A204.1 (cell line): ENCODE data around the gene RALB.
A peak's percentile ranks its signal among the peaks of the same experiment; 100 is the strongest.

Experiments
- FAIRE-seq: peaks from 2 replicates; lab custom pipeline; 2012; peaks lifted over from hg19 to GRCh38; lab: Jason Lieb, UNC

The RALB gene, protein sequence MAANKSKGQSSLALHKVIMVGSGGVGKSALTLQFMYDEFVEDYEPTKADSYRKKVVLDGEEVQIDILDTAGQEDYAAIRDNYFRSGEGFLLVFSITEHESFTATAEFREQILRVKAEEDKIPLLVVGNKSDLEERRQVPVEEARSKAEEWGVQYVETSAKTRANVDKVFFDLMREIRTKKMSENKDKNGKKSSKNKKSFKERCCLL

DNA sequence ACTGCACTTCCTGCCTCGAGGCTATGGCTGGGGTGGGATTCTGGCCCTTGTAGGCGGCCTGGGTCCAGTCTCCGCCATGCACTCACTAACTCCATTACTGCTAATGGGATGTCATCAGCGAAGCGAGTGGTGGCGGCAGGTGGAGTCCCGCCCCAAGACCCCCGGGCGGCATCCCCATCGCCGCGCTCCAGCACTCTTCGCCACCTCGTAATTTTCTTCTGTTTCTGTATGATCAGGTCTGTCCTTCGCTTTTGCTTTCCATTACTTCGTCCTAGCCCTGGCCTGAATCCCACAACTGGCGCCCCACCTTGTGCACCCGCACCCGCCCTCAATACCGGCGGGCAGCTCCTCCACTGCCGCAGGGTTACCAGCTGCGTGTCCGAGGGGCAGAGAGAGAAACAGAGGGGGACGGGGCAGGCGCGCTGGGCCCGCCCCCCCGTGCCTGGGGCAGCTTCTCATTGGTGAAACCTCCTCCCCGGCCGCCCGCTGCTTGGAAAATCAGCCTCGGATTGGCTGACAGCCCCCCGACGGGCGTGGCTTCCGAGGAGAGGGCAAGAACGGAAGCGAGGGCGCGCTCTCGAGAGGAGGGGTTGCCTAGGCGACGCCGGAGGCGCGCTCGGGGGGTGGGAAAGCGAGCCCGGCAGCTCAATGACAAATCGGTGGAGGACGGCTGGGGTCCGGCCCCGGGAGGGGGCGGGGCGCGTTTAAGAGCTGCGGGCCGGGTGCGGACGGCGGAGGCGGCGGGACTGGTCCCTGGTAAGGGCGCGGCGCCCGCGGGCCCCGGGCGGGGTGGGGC is at the start of gene RALB:
TSS of gene RALB (plus strand) at position 628 of the 796 bp plus-strand sequence. CDS start 25,813 bp downstream, outside the sequence.
- FAIRE-seq: peak; percentile 92

DNA sequence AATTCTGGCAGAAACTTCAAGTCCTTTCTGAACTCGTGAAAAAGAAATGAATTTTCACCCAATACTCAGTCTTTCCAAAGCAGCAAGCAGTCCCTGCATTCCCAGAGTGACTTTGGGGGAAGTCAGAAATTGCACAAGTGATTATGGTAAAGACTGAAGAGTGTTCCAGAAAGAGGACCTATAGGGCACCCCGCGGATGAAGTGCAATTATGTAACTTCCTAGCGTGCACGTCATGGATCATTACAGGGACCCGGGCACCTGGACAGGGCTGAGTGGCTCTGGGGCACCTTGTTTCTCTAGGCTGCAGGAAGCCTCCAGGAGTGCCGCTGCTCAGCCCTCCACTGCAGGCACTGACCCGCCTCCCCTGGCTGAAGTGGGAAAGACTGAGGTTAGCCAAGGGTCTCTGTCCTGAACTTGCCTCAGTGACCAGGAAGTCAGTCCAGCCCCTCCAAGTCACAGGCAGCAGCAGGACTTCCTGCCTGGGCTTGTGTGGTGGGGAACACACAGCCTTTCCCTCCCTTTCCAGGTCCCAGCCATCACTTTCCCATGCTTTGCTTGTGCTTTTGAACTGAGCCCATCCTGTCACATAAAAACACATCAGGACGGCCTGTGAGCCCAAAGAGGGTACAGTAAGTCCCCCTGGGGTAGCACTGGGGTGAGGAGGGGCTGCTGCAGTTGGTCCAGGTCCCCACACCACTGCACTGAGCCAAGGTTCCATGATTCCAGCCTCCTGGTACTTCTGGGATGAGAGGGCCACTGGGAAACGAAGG is 49.2 kb upstream of the RALB start:
- no peak for FAIRE-seq

DNA sequence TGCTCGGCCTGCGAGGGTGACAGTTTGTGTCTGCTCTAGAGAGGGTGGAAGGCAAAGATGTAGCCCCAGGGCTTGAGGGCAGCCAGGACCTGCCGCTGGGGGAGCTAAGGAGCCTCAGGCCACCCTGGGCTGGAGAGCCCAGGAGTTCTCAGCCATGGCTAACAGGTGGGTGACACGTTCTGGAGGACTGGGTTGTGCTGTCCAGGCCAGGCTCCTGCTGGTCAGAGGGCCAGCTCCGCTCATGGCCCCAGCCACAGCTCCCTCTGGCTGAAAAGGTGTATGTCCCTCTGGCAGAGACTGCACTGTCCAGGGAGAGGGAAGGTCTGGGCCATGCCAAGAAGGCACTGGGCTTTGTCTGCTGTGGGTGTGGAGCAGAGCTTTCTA is 48.6 kb upstream of the RALB start:
- no peak for FAIRE-seq

DNA sequence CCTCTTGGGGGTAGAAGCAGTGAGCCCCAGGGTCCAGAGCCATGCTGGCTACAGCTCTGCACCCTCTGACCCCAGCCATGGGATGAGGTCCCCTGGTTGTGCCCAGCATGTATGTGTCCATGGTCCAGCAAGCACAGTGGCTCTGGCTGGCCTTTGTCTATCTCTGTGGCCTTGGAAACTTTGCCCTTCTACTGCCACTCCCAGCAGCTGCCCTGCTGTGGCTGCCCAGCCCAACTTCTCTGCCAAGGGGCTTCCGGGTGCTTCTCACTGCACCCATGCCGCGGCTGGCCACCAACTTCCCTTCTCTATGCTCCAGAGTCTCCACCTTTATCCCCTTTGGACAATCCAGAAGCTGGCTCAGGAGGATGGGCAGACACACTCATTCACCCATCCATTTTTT is 48.2 kb upstream of the RALB start:
- FAIRE-seq: no peak

DNA sequence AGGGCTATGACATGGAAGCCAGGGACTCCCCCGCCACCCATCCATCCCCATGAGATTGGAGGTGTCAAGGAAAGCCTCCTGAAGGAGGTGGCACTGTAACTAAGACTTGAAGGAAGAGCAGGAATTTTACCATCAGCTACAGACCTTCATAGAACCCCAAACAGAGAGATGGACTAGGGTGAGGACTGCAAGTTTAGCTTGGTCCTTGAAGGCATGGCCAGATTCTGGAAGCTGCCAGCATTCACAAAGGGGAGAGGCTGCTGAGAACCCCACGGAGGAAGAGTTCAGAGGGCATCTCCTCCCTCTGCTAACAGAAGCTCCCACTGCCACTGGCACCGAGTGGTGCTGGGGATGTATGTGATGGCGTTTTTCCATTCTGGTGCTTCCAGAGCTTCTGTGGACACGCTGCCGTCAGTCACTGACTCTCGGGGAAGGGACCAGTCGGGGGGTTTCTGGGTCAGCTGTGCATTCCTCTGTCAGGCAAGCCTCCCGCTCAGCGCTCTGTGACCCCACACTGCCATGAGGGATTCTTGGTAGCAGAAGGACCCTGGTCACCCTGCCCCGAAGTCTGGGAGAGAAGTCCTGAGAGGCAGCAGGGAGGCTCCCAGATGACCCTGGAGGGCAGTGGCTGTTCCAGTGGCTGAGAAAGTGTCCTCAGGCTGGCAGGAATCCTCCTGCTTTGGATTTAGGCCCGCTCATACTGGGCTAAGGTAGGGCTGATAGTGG is 47.5 kb upstream of the RALB start:
- no peak for FAIRE-seq

DNA sequence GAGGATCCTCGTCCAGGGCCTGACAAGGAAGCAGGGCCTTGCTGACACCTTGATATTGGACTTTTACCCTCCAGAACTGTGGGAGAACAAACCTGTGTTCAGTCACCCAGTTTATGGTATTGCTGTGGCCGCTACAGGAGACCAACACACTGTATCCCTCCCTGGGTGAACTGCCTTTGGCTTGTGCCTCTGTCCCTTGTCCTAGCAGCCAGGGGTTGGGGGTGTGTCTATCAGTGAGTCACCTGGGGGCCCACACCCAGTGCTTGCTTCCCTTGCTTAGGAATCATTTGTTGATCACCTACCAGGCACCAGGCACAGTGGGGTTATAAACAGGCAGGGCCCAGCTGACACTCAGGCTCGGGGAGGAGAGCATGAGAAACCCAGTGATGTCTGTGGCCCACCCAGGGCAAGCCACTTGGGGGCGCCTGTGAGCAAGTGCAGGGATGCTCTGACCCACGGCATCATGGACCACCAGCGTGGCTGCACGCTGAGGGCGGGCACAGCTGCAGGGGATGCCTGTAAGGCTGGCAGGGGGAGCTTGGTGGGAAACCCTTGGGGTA is 46.5 kb upstream of the RALB start:
- no peak for FAIRE-seq

DNA sequence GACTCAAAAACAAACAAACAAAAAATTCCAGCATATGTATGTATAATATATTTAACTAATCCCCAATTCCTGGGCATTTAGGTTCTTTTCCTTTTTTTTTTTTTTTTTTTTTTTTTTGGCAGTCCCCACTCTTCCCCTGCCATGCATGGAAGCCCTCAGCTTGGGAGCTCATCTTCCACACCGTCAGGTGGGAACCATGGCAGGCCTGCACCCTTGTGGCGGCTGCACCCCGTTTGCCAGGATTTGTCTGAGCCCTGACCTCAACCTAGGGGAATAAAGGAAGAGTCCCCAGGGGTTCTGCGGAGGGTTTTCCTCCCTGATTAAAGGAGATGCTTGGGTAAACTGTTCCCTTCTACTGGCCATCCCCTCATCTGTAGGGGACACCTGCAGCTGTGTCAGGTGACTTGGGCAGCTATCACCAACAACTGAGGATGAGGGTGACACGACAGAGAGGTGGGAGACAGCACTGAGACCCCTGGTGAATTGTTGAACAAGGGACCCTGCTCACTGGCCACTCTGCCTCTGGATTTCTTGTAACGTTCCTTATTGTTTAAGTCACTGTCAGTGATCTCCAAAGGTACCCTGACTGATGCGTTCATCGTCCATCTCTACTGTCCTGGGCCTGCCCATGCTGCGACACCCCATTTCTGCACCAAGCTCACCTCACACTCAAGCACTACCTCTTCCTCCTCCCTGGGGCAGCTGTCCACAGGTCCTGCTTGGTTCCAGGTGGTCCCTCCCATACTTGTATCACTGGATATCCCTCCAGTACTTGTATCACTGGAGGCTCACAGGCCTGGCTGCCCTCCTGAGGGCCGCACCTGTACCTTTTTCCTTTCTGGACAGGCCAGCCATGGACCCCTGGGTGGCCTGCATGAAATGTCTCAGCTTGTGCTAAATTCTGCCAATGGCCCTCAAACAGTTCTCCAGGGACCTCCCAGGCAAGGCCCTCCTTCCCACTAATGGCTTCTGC is 44.0 kb upstream of the RALB start:
- FAIRE-seq: no peak

DNA sequence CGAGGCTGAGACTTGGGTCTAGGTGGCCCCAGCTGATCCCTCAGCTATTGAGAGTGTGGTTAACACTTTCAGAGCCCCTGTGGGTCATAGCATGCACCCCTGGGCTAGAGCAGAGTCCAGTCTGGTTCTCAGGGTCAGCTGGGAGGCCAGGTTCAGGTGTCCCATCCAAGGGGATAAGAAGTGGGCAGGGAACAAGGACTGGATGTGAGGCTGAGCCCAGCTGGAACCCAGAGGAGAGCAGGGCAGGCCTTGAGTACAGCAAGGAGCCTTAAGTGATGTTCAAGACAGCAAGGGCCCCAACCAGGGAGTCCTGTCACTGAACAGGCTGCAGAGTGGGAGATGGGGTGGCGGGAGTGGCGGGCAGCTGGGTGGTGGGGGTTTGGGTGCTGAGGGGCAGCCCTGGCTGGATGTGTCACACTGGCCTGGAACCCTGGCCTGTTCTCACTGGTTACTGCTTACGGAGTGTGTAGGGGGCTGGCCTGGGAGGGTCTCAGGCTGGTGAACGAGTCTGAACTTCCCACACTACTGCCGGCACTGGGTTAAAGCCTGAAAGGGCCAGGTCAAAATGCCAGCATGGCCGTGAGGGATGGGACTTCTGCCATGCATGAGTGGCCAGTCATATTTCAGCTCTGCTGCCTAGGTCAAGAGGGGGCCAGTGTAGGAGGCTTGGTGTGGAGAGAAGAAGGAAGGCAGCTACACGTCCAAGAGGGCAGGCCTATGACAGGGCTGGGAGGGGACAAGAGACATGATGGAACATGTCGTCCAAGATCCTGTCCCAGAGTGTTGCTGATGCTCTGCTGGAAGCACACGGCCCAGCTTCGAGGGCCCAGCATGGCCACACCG is 43.0 kb upstream of the RALB start:
- FAIRE-seq: no peak

DNA sequence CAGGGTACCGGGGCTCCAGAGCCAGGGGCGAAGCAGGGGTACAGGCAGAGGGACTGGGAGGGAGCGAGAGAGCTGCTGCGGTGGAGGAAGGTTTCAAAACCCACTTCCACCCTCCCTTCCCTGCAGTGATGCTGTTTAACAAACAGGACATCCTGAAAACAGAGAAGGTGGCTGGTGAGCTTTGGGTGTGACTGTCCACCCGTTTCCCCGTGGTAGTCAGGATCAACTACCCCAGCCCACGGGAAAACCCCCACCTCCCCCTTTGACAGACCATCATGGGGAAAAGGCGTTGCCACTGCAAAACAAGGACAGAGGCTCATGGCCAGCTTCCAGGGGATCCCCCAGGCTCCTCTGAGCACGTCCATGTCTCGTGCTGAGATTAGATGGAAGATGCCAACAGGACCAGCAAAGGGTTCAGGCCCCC is 42.4 kb upstream of the RALB start:
- no peak for FAIRE-seq

DNA sequence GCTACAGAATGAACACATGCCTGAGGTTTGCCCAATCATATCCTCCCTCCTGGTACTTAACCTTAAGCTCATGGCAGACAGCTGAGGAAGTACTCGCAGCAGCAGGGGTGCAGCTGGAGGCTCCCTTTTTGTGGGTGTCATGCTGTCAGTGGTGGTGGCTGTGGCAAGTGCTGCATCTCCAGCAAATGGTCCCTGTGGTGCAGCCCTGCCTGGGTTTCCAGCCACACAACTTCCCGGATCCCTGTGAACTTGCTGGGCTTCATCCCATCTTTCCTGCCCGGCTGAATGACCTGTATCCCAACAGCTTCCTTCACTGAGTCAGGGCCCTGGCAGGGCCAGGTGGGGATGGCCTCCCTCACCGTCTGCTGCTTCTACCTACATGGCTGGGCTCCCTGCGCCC is 34.5 kb upstream of the RALB start:
- FAIRE-seq: no peak

DNA sequence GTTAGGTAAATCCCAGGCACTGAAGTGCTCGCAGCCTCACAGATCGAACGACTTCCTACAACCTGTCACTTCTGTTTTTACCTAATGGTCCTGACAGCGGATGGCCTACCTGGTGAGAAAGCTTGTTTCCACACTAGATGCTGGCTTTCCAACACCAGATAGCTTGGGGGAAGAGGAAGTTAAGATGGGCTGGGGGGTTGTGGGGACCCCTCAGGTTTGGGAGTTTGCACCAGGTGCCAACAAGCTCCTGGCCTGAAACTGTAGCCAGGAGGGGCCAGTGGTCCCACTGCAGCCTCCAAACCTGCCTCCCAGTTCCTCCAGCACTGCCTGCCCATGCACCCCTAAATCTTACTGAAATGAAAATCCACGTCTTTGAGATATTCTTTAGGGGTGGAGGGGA is 33.4 kb upstream of the RALB start:
- FAIRE-seq: no peak

DNA sequence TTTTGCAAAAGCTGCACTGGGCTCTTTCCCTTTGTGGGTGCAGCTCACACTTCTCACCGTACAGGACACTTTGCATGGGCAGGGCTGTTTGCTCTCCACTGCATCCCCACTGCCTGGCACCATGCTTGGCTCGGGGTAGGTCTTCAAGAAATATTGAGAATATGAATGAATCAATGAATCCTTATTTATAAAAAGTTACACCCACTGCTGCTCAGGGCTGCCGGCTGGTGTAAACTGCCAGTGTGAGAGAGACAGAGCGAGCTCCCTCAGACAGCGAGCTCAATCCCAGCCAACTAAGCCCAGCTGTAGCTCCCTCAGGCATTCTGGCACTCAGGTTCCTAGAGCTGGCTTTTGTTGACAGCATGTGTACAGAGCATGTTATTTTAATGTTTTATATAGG is 32.9 kb upstream of the RALB start:
- FAIRE-seq: no peak

DNA sequence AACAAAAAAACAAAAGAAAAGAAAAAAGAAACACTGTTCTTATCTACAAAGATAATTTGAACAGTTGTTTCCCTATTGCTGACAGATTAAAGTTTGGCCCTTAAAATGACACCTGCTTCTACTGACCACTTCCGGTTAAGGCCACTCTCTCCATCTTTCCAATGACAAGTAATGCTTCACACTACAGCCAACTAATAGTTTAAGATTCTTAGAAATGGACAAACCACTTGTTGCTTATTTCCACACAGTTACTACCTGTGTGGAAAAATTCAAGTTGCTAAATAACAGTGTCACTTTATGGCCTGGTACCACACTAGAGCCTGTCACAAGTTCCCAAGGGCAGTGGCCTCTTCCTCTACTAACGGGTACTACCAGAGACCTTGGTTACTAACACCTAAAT is 31.9 kb upstream of the RALB start:
- no peak for FAIRE-seq

DNA sequence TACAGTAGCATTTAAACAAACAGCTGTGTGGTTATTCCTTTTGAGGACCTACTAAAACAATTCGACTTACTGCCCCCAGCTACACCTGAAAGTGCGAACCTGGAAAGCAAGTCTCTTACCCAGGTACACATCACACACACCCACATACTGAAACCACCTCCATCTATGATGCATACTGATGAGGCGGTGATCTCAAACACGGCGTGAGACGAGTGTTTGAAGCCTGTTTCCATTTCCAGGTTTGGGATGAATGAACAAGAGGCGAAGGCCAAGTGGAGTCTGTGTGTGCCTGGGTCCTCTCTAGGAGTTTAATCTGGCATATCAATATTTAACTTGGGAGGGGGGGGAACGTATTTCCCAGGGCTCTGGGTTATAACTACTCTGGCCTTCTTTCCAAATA is 31.0 kb upstream of the RALB start:
- FAIRE-seq: no peak

DNA sequence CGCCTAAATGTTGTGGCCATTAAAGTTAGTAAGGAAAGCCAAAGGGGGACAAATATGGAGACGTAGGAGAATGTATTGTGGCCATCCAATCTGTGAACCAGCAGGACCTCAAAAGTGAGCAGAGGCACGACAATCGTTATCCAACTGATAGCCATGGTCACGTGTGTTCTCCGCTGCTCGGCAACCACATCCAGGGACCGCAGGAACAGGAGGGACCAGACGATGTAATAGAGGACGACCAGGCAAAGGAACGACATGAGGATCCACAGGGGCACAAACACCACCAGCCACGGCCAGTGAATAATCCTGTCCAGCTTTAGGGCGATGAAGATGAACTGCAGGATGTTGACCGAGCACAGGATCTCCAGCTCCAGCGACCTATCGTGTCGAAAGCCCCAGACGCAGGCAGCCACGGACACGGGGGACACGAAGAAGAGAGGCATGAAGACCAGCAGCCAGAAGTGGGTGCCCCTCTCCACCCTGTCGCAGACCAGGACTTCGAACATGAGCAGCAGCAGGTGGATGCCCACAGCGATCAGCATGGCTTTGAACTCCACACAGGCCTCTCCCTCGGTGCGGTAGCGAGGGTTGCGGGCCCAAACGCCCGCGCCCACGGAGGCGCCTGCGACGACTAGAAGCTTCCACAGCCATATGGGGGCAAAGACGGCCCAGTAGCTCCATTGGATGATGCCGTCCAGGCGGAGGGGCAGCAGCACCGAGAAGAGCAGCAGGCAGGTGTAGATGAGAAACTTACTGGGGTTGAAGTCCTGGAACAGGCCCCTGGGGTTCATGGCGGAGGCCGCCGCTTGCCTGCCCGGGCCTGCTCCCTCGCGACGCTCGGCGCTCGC is 30.2 kb upstream of the RALB start:
- no peak for FAIRE-seq

DNA sequence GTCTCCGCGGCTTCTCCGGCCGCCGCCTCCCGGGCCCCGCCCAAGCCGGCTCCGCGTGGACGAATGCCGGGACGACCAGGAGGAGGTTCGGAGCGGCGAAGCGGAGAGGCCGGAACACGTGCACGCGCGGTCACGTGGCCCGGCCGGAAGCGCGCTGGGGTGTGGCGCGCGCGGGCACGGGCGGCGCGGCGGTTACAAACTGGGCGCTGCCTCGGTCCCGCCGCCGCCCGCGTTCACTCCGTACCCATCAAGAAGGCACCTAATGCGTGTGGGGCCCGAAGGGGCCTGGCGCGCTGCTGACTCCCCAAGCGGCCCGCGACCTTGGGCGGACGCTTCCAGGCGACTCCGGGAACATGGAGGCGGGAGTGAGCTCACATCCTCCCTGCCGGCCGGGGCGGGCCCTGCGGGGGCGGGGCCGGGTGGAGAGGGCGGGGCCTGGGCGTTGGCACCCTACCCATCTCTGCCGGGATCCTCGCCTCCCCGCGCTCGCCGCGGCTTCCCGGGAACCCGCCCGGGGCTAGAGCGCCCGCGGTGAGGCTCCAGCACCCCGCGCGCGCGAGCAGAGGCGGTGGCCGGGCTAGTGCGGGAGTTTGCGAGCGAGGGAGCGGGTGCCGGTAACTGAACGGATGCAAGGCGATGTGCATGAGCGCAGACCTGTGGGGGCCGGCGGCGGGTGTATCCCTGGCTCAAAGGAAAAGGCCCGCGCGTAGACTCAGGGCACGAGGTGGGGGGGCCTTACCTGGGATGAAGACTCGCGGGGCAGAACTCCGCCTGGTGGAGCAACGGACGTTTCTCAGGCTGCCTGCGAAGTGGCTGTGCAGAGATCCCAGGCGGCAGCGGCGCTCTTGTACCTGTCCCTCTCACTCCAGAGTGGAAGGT is 29.4 kb upstream of the RALB start, which contains the start of gene TMEM185B:
TSS of gene TMEM185B (minus strand) at position 367 of the 879 bp plus-strand sequence. CDS start 424 bp downstream, outside the sequence.
- no peak for FAIRE-seq

DNA sequence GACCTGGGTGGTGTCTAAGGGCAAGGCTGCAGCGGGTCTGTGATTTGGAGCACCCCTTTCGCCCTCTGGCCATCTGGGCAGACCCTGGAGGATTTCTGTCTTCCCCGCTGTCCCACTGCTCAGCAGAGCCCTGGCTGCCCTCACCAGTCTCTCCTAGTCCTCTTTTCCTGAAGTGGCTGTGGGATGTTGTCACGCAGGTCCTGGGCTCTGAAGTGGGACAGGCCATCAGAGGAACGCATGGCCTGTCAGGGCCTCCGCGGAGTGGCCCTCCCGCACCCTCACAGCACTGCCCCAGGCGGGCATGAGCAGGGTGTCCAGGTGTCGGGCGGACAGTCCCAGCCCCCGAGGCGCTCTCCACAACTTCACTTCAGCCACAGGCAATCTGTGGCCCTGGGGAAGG is 28.4 kb upstream of the RALB start:
- FAIRE-seq: no peak
